ENCODE measurements around the gene TGFBR2.

GRCh38 chr3:30676424-30677346 is 70.3 kb downstream of the TGFBR2 start:
- no peak for TF ChIP-seq GATA3 (IDR thresholded peaks at IDR 0.05; ENCODE audit: low read depth, low read length)
- TF ChIP-seq GATA2 (IDR thresholded peaks at IDR 0.05; ENCODE audit: low read depth, low read length) = no peak
